DND-41 (cell line): ENCODE results near the gene ARL14EP.

Experiments used
- CTCF ChIP-seq: IDR thresholded peaks from 2 replicates; pipeline ENCODE4 v1.5.1; 2012; ENCODE audit warnings: borderline replicate concordance, low read length, moderate library complexity, mild to moderate bottlenecking; ENCODE audit not compliant: poor library complexity, severe bottlenecking; ENCODE audit errors: extremely low read depth
- EZH2 ChIP-seq: IDR thresholded peaks from 3 replicates; pipeline ENCODE4 v1.6.1; 2012; ENCODE audit warnings: borderline replicate concordance, low read depth, mild to moderate bottlenecking, moderate library complexity, low read length, inconsistent platforms; ENCODE audit not compliant: severe bottlenecking

- no peak for TF ChIP-seq CTCF
- TF ChIP-seq EZH2: no peak
Observed at GRCh38 chr11:30360741-30361140, 37.8 kb downstream of the ARL14EP start.
